ENCODE measurements around the gene TRNP1.

TRNP1 gene

GRCh38 chr1:27031235-27032118 is 38.0 kb downstream of the TRNP1 start:
- peak; percentile 73 for DNase-seq

GRCh38 chr1:27032119-27032461 is 38.6 kb downstream of the TRNP1 start:
- no peak for DNase-seq

- no peak for DNase-seq
Observed at GRCh38 chr1:27033043-27033746, 39.7 kb downstream of the TRNP1 start.

- no peak for DNase-seq
Observed at GRCh38 chr1:27035344-27035743, 41.9 kb downstream of the TRNP1 start.

GRCh38 chr1:27036718-27037117 is 43.2 kb downstream of the TRNP1 start:
- DNase-seq = no peak

- no peak for DNase-seq
Observed at GRCh38 chr1:27037518-27037917, 44.0 kb downstream of the TRNP1 start.

- DNase-seq = no peak
Observed at GRCh38 chr1:27038020-27038419, 44.5 kb downstream of the TRNP1 start.

GRCh38 chr1:27042670-27043069 is 49.2 kb downstream of the TRNP1 start:
- no peak for DNase-seq

GRCh38 chr1:27044613-27045151 is 51.2 kb downstream of the TRNP1 start:
- peak; percentile 85 for DNase-seq

GRCh38 chr1:27045973-27046558 is 52.6 kb downstream of the TRNP1 start:
- DNase-seq = peak; percentile 17

- DNase-seq = no peak
Observed at GRCh38 chr1:27047914-27048313, 54.4 kb downstream of the TRNP1 start.

GRCh38 chr1:27049100-27049499 is 55.6 kb downstream of the TRNP1 start:
- DNase-seq = no peak

- no peak for DNase-seq
Observed at GRCh38 chr1:27049607-27050006, 56.1 kb downstream of the TRNP1 start.
